Smooth muscle cell (in vitro differentiated cells): ENCODE measurements around the gene TPST2. TPM values are rescaled to one million over a fixed set of nuclear protein-coding genes. Genes with fewer than 3 reads are reported as not detected.

Source experiments
- DNase-seq: peaks from one replicate; lab custom pipeline; 2025; ENCODE audit not compliant: unreplicated experiment; lab: John Stamatoyannopoulos, UW
- H2AFZ ChIP-seq: fragments of 200-600 bp; sonication (generic); 2 replicates; pipeline ENCODE4 v1.6.0; 2016; ENCODE audit warnings: antibody characterized with exemption, low read depth, mild to moderate bottlenecking
- H3F3A ChIP-seq: fragments of 200-600 bp; sonication (generic); 2 replicates; pipeline ENCODE4 v1.6.0; 2017; ENCODE audit warnings: antibody characterized with exemption, low read depth
- H3K27ac ChIP-seq: fragments of 200-600 bp; sonication (generic); 2 replicates; pipeline ENCODE4 v1.5.1; 2016; ENCODE audit warnings: low read depth, mild to moderate bottlenecking
- H3K27me3 ChIP-seq: fragments of 200-600 bp; sonication (generic); 2 replicates; pipeline ENCODE4 v1.6.1; 2016; ENCODE audit warnings: low read depth, mild to moderate bottlenecking
- H3K36me3 ChIP-seq: fragments of 200-600 bp; sonication (generic); 2 replicates; pipeline ENCODE4 v1.5.1; 2016; ENCODE audit warnings: low read depth
- H3K4me1 ChIP-seq: fragments of 200-600 bp; sonication (generic); 2 replicates; pipeline ENCODE4 v1.5.1; 2016; ENCODE audit warnings: low read depth
- H3K4me2 ChIP-seq: fragments of 200-600 bp; sonication (generic); 2 replicates; pipeline ENCODE4 v1.6.0; 2016; ENCODE audit warnings: mild to moderate bottlenecking
- H3K4me3 ChIP-seq: fragments of 200-600 bp; sonication (generic); 2 replicates; pipeline ENCODE4 v1.5.1; 2016; ENCODE audit warnings: mild to moderate bottlenecking
- H3K79me2 ChIP-seq: fragments of 200-600 bp; sonication (generic); 2 replicates; pipeline ENCODE4 v1.6.0; 2016; ENCODE audit warnings: low read depth, mild to moderate bottlenecking
- H3K9ac ChIP-seq: fragments of 200-600 bp; sonication (generic); 2 replicates; pipeline ENCODE4 v1.6.0; 2016; ENCODE audit warnings: low read depth
- H3K9me3 ChIP-seq: fragments of 200-600 bp; sonication (generic); replicated peaks from 2 replicates; pipeline ENCODE4 v1.5.1; 2016; ENCODE audit warnings: low read depth
- H4K20me1 ChIP-seq: fragments of 200-600 bp; sonication (generic); 2 replicates; pipeline ENCODE4 v1.6.0; 2016; ENCODE audit warnings: low read depth
- WGBS: methylation state at CpG from one replicate; pipeline ENCODE4 v1.1.7; 2016; ENCODE audit warnings: low lambda C conversion rate; 5-methylcytosine and 5-hydroxymethylcytosine counted together
- polyA plus RNA-seq: library from polyadenylated mRNA; unstranded; fragments of >200 nt; fragmentation: Nextera tagmentation; extraction: Ambion mirVana; gene quantifications from 2 replicates; pipeline ENCODE4 v1.2.1, GENCODE V29; 2016
- total RNA-seq: library from RNA; depleted of rRNA; stranded (reverse); fragments of >200 nt; gene quantifications from 2 replicates; pipeline ENCODE4 v1.2.3, GENCODE V29; 2014
- TF ChIP-seq, protein P1 (sequence below): fragments of 200-600 bp; sonication (generic); IDR thresholded peaks from 2 replicates; pipeline ENCODE4 v1.5.1; 2017; ENCODE audit warnings: borderline replicate concordance, mild to moderate bottlenecking, antibody characterized with exemption; ENCODE audit not compliant: insufficient read depth, poor library complexity, severe bottlenecking

The TPST2 gene
- total and polyA plus RNA-seq, 2 experiments from 2014 or later, result 44.1 to 48.5 TPM

DNA sequence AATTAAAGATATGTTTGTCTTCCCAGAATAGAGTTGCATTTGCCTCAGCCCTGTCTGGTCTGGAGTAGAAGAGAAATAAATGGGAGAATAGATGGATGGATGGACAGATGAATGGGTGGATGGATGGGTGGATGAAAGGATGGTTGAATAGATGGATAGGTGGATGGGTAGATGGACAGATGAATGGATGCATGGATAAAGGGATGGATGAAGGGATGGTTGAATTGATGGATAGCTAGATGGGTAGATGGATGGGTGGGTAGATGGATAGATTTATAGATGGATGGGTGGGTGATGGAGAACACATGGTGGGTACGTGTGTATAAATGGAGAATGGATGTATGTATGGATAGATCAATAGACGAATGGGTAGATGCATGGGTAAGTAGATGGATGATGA is 19.4 kb upstream of the TPST2 start:
- Histone ChIP-seq H3K9me3 (no peaks in the 10 kb centered on the region), H4K20me1 (no peaks in the 10 kb centered on the region), H2AFZ (no peak overlapping the region), H3K27ac (no peak overlapping the region), H3K4me3 (no peak overlapping the region), H3K9ac (no peak overlapping the region), H3K27me3 (peaks cover 4% of the 10 kb centered on the region), H3K4me1 (peaks cover 9% of the 10 kb centered on the region), H3K4me2 (no peak overlapping the region), H3K36me3 (no peaks in the 10 kb centered on the region), H3F3A (no peaks in the 10 kb centered on the region), H3K79me2 (no peaks in the 10 kb centered on the region)
- WGBS, result 95% methylated on average over 2 of the region's 2 CpGs
- no peak for DNase-seq
- TF ChIP-seq, protein P1, sequence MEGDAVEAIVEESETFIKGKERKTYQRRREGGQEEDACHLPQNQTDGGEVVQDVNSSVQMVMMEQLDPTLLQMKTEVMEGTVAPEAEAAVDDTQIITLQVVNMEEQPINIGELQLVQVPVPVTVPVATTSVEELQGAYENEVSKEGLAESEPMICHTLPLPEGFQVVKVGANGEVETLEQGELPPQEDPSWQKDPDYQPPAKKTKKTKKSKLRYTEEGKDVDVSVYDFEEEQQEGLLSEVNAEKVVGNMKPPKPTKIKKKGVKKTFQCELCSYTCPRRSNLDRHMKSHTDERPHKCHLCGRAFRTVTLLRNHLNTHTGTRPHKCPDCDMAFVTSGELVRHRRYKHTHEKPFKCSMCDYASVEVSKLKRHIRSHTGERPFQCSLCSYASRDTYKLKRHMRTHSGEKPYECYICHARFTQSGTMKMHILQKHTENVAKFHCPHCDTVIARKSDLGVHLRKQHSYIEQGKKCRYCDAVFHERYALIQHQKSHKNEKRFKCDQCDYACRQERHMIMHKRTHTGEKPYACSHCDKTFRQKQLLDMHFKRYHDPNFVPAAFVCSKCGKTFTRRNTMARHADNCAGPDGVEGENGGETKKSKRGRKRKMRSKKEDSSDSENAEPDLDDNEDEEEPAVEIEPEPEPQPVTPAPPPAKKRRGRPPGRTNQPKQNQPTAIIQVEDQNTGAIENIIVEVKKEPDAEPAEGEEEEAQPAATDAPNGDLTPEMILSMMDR, result no peak

GRCh38 chr22:26608129-26608528 is 18.2 kb upstream of the TPST2 start:
- no peaks in the 10 kb centered on the region for H3K27me3 ChIP-seq
- no peak for DNase-seq
- no peaks in the 10 kb centered on the region for H3K79me2 ChIP-seq
- no peaks in the 10 kb centered on the region for H3F3A ChIP-seq
- no peaks in the 10 kb centered on the region for H4K20me1 ChIP-seq
- H3K36me3 ChIP-seq, result no peaks in the 10 kb centered on the region
- no peaks in the 10 kb centered on the region for H3K9me3 ChIP-seq
- no peak overlapping the region for H3K27ac ChIP-seq
- TF ChIP-seq, protein P1, result no peak
- no peak overlapping the region for H2AFZ ChIP-seq
- H3K4me1 ChIP-seq, result peaks cover 9% of the 10 kb centered on the region
- no peak overlapping the region for H3K4me2 ChIP-seq
- no peak overlapping the region for H3K9ac ChIP-seq
- no peak overlapping the region for H3K4me3 ChIP-seq
- WGBS, result 48% methylated on average over 2 of the region's 2 CpGs

GRCh38 chr22:26606611-26607010 is 16.7 kb upstream of the TPST2 start:
- no peaks in the 10 kb centered on the region for H3F3A ChIP-seq
- no peak overlapping the region for H3K4me3 ChIP-seq
- no peak overlapping the region for H3K4me2 ChIP-seq
- H3K27me3 ChIP-seq, result no peaks in the 10 kb centered on the region
- H3K9ac ChIP-seq, result no peak overlapping the region
- 81% methylated on average over 4 of the region's 4 CpGs for WGBS
- no peaks in the 10 kb centered on the region for H3K79me2 ChIP-seq
- no peaks in the 10 kb centered on the region for H4K20me1 ChIP-seq
- H3K4me1 ChIP-seq, result peaks cover 9% of the 10 kb centered on the region
- peak overlapping the region; percentile 39 for H3K27ac ChIP-seq
- DNase-seq, result no peak
- H3K36me3 ChIP-seq, result no peaks in the 10 kb centered on the region
- H3K9me3 ChIP-seq, result no peaks in the 10 kb centered on the region
- no peak overlapping the region for H2AFZ ChIP-seq
- TF ChIP-seq, protein P1, result no peak

- no peak overlapping the region for H3K9ac ChIP-seq
- TF ChIP-seq, protein P1, result no peak
- no peak overlapping the region for H3K4me2 ChIP-seq
- no peaks in the 10 kb centered on the region for H4K20me1 ChIP-seq
- no peaks in the 10 kb centered on the region for H3K27me3 ChIP-seq
- no peaks in the 10 kb centered on the region for H3F3A ChIP-seq
- WGBS, result 72% methylated on average over 1 of the region's 1 CpG
- H3K27ac ChIP-seq, result no peak overlapping the region
- H3K9me3 ChIP-seq, result no peaks in the 10 kb centered on the region
- H2AFZ ChIP-seq, result no peak overlapping the region
- no peak for DNase-seq
- no peak overlapping the region for H3K4me3 ChIP-seq
- peaks cover 9% of the 10 kb centered on the region for H3K4me1 ChIP-seq
- H3K36me3 ChIP-seq, result no peaks in the 10 kb centered on the region
- no peaks in the 10 kb centered on the region for H3K79me2 ChIP-seq
These were observed 14.4 kb upstream of the TPST2 start for GRCh38 chr22:26604368-26604767.
